KG1 (cell line): ENCODE data around the gene TMEM132D.

Experiments used
- DNase-seq: peaks from one replicate; lab custom pipeline; 2025; lab: John Stamatoyannopoulos, UW

TMEM132D gene

DNA sequence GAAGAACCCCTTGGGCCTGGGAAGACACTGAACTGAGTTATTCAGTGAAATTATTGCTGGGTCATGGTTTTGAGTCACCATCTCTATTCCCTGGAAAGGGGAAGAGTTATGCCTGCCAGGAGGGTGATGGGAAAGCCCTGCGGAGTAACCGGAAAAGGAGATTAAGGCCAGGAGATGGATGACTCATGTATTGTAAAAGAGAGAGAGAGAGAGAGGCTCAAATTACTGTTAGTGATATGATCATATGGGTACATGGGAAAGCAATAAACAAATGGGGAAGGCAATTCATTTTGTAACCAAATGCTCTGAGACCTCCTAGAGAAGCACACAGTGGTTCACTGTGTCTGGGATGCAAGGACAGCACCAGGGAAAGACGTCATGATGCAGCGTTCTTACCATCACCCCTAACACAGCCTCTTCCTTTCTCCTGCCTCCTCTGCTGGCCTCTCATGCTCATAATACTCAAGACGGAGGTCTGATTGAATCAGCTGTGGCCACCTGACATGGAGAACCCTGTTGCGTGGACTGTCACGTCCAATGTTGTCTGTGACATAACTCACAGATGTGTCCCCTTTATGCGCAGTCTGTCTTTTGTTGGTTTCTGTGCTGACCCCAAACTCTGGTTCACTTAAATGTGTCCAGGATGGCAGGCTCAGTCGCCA lies 243.7 kb downstream of the TMEM132D start:
- no peak for DNase-seq

DNA sequence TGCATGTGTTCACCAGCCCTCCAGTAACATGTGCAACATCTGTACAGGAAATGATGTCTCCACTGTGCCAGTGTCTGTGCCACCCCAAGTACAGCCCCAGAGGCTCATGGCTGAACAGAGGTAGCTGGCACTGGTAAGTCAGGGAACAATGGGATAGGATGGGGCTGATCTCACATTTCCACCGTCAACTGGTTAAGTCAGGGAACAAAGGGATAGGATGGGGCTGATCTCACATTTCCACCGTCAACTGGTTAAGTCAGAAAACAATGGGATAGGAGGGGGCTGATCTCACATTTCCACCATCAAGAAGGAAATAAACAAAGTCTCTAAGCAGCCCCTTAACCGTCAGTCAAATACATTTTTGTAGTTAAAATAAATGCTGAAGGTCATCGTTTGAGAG lies 246.6 kb downstream of the TMEM132D start:
- DNase-seq: no peak

DNA sequence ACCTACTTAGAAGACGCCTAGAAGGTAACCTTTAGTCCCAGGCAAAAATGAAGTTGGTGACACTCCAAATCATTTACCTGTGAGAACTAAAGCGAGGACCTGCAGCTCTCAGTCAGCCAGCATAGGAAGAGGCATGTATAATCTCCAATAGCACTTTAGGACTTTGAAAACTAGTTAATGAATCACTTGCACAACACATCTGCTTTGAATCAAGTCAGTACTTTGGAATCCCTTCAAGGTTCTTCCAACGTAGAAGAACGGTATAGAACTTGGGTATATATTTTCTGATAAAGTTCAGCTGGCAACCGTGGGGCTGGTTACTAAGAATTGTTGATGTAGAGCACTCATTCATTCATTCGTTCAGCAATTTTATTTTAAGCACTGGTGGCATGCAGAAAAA lies 251.9 kb downstream of the TMEM132D start:
- DNase-seq: no peak

DNA sequence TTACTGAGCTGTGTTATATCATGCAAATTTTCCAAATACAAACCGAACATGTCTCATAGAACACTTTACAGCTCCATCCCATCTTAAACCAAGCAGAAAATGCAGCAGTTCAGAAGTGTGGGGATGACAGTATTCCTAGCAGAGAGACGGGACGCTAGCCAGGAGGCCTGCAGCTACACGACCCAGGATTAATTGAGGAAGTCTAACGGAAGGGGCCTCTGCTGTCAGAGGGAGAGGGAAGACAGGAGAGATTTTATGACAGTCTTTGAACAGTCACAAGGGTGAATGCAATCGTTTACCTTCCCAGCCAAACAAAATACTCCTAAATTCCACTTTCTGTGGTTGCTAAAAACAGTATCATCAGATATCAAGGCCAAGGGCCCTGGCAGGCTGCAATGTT lies 261.9 kb downstream of the TMEM132D start:
- no peak for DNase-seq

DNA sequence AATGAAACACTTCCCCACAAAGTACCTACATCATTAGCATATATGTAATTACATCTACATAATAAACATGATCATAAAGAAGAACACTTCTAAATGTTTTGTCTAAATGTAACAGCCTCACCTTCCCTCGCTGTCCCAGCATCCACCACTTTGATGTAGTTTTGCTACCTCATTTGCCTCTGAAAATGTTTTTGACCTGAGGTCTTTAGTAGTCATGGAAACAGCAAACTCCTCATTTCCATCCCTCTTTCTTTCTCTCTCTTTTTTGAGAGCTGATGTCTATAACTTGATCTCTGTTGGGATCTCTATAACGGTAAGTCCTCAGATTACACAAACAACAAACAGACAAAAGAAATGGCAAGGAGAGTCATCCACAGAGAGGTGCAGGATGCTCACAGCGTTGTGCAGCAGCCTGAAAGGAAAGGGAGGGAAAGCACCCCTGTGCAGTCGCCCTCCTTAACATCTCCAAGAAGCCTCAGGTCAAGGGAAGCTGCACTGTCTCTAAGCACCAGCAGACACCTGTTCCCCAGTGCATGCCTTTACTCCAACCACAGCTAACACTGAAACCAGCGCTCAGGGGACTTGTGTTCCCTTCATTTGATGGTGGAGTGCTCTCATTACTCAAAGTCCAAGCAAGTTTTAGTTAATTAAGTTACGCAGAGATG lies 268.7 kb downstream of the TMEM132D start:
- no peak for DNase-seq

DNA sequence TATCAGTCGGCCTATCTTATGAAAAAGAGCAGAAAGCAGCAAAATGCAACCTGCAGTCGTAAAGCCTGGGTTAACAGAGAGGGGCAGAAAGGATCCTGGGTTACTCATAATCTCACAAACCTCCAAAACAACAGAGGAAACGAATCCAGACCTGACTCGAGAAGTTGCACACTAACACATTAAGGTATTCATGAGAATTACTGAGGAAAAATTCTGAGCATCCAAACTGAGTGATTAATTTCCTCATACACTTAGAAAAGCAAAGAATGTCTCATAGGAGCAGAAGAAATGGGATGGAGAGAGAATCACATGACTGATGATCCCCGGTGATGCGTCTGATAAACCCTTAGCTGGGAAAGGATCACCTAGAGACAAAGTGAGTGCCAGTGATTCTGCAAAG lies 272.5 kb downstream of the TMEM132D start:
- no peak for DNase-seq

DNA sequence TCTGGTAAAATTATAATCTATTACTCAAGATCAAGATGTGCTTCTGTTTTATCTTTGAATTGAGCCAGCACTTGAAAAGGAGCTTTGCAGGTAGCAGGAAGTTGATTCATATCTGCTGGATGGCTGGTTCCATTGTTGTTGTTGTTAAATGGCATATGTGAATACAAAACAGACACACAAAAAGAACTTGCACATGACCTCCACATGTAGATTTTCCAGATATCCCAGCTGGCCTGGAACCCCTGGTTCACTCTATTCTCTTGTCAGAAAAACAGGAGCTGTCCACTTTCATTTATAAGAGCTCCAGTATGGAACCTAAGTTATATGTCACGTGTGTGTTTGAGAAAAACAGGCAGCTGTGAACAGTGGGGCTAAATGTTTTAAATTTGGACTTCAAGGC lies 273.9 kb downstream of the TMEM132D start:
- DNase-seq: no peak

DNA sequence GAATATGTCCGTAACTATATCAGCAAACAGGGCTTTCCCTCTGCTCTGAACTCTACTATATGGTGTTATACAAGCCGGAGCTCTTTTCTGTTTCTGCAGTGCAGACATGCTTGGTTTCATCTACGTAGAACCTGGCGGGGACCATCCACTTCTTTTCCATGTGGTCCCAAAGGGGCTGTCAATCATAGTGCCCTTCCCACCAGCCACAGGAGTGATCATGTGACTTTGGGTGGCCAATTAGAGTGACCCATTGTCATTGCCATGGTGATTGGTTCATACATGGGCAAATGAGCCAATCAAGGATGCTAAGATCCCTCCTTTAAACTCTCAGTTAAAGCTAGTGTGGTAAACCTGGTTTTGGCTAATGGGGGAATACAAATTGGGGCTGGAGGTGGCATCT lies 281.3 kb downstream of the TMEM132D start:
- DNase-seq: no peak

DNA sequence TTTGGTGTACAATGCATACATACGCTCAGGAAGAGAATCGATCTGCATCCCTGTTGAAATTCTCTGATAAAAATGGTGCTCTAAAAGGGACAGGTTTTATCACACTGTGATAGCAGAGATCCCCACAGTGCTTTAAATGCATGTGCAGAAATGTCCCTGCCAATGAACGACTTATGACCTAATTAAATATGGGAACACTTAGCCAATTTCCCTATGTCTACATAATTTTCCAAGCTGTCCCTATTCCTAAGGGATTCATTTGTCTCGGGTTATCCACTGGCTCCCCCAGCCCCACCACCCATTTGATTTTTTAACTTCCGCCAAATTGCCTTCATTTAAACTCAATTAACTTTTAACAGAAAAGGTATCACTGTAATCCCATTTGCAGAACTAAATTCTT lies 284.6 kb downstream of the TMEM132D start:
- DNase-seq: no peak

DNA sequence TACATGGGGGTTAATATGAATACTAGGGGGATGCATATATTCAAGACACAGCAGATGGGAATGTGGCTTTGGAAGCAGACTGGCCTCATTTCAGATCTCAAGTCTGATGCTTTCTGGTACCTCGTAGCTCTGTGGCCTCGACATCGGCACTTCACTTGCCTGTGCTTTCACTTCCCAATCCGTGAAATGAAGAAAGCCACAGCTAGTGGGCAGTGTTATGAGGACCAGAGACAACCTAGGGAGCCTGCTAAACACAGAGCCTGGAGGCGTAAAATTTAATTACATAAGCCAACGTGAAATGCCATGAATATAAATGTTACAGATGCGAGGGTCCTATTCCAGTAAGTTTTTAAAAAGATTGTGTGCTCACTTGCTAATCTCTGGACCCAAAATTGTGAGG lies 286.0 kb downstream of the TMEM132D start:
- no peak for DNase-seq

DNA sequence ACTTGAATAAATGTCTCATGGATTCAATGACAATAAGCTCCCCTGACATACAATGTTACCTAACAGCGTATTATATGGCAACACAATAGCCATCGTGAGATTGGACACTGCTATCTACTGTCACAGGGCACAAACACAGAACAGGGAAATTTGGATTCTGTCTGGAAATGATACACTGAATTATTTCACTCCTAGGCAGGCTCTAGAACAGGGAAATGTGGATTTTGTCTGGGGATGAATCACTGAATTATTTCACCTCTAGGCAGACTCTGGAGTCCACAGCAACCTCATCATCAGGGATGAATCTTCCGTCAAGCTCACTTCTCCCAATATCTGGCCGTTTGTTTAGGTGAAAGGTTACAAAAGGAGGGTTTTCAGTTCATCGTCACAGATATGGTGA lies 288.8 kb downstream of the TMEM132D start:
- DNase-seq: no peak

DNA sequence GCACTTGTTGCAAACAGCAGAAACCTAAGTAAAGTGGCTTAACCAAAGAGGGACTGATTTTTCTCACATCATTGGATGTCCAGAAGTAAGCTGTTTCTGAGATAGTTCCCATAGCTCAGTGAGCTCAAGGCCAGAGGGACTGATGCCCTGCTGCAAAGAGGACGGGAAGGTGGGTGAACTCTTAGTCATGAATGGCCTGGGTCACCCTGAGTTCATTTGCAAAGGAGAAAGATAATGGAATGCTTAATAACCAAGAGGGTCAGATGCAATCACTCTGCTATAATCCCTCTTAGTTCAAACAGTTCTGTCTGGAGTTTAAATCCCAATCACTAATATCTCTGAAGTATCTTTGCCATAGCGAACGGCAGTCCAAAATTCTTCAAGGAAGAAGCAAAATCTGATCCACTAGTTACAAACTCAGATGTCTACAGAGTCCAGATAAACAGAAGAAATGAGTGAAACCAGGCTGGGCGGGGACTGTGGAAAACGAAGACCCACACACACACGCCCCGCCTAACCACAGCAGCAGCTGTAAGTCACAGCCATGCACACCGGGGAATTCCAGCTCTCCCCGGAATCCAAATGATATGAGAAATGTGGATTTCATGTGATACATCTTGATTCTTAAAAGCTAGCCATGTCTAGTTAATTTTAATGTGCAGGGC lies 289.5 kb downstream of the TMEM132D start:
- DNase-seq: no peak

DNA sequence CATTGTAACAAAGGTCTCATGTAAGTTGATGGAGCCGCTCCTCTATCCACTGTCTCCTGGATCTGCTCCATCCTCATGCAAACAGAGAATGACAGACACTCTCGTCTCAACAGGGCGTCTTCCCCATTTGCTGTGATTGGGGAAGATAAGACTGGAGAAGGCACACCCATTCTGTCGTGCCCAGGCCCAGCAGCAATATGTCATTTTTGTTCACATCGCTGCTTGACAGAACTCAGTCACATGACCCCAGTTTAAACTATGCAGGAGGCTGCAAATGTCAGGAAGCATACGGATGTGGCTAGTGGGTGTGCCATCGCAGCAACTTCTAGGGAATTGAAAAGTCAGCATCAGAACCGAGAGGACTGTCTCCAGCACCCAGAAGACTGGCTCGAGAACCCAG lies 290.5 kb downstream of the TMEM132D start:
- no peak for DNase-seq

DNA sequence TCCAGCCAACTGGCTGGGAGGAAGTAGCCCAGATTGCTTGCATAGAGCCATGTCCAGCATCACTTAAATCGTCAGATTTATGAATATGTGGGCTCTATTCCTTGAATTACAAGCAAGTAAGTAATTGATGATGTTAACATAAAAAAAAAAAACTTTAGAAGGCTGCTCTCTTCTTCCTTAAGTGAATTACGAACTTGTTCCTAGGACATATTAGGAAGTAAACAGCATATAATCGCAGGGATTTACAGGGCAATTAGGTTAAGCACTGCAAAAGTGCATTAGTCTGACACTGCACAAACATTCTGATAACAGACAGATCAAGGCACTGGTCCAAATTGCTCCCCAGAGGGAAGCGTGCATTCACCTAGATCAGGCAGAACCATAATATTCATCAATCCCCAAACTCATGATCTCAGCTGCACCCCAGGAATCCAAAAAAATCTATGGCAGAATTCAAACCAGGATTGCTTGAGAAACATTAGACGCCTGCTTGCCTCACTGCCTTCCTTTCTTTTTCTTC lies 293.2 kb downstream of the TMEM132D start:
- DNase-seq: no peak

DNA sequence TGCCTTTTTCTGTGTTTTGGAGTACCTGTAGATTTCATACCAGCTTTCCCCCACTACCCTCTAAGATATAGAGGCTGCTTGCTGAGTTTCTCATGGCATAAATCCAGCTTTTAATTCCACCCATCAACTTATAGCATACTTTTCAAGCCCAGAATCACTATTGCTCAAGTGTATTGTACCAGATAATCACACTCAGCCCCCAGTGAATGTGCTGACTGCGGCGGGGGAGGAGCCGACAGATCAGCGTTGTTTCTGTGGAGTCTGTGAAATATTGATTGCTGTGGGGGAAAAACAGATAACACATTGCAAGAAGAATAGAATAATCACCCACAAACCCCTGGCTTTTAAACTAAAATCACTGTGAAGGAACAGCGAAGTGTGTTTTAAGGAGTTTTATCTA lies 296.1 kb downstream of the TMEM132D start:
- DNase-seq: no peak

DNA sequence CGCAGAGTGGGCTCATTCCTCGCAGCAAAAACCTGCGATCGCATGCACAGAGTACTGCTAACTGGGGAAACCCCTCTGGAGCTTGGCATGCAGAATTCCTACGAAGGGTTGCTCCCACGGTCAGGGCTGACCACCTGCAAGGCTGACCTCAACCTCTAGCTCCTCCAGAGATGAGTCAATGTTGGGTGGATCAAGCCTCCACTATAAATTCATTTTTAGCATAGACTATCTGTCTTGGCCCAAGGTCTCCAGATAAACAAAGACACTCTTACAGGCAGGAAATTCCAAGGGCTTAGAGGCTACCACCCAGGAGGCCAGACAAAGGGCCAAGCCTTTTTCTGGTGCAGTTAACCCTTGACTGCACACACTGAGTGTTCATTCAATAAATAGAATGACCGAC lies 296.5 kb downstream of the TMEM132D start:
- DNase-seq: no peak

DNA sequence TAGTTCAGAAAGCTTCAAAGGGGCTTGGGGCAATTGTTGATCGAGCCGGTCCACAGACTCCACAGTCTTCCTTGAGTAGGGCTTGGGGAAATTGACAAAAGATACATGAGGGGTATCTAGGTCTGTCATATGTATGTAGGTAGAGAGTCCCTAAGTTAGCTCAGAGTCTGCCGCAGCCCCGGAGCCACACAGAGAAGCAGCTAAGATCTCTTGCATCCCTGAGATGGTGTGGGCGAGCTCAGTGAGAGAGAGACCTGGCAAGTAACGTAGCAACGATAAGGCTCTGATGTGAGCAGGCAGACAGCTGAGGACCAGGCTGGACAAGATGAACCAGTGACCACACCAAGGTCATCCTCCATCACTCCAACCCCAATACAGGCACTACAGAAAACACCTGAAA lies 297.6 kb downstream of the TMEM132D start:
- no peak for DNase-seq

DNA sequence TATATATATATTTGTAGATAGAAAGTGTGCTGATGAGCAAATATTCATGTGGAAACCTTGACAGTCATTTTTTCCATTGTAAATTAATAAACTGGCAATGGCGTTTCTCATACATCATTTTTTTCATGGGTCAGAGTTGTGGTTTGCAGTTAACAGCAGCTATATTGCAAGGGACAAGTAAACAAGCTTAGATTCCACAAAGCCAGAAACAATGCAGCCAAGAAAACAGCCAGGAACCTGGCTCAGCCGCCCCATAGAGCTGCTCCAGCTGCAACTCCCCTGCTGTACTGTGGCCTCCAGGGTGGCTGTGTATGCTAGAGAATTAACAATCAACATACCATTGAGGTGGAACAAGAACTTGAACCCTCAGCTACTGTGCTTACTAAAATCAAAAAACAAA lies 298.2 kb downstream of the TMEM132D start:
- no peak for DNase-seq

DNA sequence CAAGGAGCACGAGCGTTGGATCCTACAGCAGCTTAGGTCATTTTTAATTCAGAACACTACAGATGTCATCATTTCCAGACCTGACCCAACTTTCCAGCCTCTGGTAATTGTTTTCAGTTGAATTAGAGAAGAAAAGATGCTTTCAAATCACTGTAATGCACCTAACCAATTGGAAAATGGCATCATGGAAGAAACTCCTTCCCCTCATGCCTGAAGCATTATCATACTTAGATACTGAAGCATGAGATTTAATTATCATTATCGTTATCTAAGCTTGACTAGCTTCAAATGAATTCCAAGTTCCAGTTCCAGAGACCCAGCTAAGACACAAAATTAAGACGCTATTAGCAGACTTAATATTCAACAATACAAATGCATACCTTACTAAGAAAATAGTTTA lies 299.3 kb downstream of the TMEM132D start:
- no peak for DNase-seq

DNA sequence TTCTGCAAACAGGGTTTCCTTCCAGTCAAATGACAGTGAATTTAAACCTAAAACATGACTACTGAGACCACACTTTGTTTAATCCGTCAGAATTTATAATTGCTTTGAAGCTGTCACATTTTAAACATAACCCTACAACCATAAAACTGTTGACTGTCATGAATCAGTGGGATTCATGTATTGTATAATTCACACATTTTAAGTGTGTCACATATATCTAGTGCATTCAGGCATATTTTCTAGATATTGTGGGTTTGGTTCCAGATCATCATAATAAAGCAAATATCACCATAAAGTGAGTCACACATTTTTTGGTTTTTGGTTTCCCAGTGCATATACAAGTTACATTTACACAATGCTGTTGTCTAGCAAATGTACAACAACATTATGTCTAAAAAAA lies 304.4 kb downstream of the TMEM132D start:
- no peak for DNase-seq

DNA sequence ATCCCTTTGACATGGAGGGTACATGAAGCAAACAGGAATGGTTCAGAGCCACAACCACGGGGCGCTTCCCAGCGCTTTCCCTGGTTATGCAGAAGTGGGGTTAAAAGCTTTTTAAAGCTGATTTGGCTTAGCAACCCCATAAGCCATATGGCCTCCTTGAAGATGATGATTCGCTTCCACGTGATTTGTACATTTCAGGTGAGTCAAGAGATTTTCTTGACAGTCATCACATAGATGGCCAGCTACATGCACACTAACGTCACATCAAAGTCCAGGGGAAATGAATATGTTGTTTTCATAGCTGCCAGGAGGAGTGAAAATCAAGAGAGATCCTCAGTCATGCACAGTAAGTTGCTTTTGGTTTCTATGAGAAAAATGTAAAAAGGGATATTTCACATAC lies 309.7 kb downstream of the TMEM132D start:
- no peak for DNase-seq

DNA sequence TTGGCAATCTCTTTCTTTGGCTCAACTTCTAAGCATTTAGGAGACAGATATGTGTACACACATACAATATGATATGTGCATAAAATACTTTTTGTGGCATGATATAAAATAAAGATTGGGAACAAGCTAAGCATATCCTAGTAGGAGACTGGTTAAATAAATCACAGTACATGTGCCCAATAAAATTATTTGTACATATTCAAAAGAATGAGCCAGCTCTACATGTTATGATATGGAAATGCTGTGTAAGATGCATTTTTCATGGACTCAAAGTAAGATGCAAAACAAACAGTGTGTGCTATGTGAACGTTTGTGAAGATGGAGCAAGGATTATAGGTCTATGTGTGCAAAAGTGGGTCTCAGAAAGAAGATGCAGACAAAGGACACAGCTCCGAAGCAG lies 311.4 kb downstream of the TMEM132D start:
- DNase-seq: no peak

DNA sequence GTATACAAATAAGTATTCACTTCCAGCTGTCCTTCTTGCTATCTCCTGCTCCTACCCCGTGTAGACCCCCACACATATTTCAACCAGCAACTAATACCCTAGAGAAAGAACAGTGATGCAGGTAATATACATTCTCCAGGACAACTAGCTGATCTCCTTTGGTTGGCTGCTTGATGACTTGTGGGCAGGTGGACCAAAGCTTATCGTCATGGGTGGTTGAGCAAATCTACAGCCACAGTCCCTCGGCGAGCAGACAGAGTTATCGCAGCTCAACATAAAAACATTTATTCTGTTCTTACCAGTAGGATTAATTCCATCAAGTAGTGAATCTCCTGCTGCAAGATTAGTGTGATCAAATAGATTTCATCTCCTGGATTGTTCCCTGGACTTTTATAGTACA lies 314.3 kb downstream of the TMEM132D start:
- no peak for DNase-seq
